GM21390 (cell line): ENCODE measurements around the gene UCMA.

Source experiments
- ATAC-seq: cut with Tn5 transposase; IDR thresholded peaks from one replicate; pipeline ENCODE4 v1.9.1; 2021; ENCODE audit not compliant: unreplicated experiment

UCMA gene

GRCh38 chr10:13189961-13190360 lies 44.2 kb downstream of the UCMA start:
- ATAC-seq = no peak

- ATAC-seq = no peak
These were observed 45.6 kb downstream of the UCMA start for GRCh38 chr10:13188593-13188992.

DNA sequence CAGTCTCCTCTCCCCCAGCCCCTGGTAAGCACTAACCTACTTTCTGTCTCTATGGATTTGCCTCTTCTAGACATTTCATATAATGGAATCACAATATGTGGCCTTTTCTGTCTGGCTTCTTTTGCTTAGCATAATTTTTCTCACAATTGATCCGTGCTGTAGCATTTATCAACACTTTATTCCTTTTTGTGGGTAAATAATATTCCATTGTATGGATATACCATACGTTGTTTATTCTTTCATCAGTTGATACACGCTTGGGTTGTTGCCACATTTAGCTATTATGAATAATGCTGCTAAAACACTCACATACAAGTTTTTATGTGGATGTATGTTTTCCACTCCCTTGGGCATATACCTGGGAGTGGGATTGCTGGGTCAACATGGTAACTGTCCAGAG lies 47.0 kb downstream of the UCMA start:
- ATAC-seq = no peak

GRCh38 chr10:13184730-13185514 lies 49.3 kb downstream of the UCMA start:
- ATAC-seq = no peak

- ATAC-seq = no peak
These were observed 49.9 kb downstream of the UCMA start for GRCh38 chr10:13184276-13184675.

GRCh38 chr10:13183625-13184024 lies 50.5 kb downstream of the UCMA start:
- peak; percentile 57 for ATAC-seq

DNA sequence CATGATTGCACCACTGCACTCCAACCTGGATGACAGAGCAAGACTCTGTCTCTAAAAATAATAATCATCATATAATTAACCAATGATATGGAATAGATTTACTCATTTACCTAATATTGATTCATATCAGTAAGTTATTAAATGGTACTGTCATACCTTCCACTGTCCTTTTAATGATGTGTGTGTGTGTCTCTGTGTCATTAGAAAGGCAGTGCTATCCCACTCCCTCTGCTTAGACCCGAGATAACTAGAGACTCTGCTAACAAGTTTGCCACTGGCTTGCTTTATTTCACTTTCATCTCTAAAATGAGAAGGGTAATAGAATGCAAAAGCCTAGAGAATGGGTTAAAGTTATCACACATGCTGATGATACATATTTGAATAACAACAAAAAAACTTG lies 51.8 kb downstream of the UCMA start:
- no peak for ATAC-seq

- peak; percentile 38 for ATAC-seq
These were observed 53.4 kb downstream of the UCMA start for GRCh38 chr10:13180788-13181187.

- no peak for ATAC-seq
These were observed 60.6 kb downstream of the UCMA start for GRCh38 chr10:13173616-13174015.
